Hematopoietic multipotent progenitor cell treated with erythropoietin and hydrocortisone succinate and interleukin-3 and kit ligand, for 17 days (in vitro differentiated cells): ENCODE results near the gene FBN3.

ENCODE experiments used
- DNase-seq: peaks from one replicate; pipeline ENCODE4 v3.0.0-alpha.2; 2015; ENCODE audit warnings: low spot score

The FBN3 gene

DNA sequence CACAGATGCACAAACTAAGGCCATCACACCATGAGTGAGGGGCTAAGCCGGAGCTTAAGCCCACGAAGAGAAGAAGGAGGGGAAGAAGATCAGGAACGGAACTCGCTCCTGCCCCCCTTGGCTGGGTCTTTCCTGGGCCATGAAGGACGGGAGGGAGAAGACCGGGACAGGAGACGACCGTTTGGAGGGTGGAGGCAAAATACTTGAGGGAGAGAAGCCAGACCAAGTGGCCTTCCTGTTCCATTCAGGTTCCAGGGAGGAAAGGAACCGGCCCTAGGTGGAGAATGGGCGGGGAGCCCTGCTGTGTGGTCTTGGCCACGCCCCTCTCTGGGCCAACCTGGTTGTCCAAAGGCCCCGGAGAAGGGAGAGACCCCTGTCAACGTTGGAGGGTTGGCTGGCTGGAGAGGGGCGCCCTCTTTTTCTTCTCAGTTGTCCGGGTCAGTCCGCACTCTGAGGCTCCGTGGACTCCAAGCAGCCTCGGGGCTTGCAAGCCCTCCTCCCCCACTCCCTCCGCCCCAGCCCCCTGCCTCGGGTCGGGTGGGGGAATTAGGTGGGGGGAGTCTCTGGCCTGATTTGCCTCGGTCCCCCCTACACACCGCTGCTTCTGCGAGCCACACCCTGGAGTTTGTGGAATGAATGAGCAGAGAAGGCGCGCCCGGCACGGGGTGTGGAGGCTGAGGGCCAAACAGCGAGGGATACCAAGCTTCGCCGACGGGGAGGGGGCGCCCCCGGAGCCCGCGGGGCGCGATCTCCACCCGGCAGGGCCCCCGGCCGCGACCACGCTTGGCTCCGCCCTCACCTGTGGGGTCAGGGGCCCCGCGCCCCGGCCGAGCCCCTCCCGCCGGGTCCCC lies 757 bp downstream of the FBN3 start:
- DNase-seq = no peak

DNA sequence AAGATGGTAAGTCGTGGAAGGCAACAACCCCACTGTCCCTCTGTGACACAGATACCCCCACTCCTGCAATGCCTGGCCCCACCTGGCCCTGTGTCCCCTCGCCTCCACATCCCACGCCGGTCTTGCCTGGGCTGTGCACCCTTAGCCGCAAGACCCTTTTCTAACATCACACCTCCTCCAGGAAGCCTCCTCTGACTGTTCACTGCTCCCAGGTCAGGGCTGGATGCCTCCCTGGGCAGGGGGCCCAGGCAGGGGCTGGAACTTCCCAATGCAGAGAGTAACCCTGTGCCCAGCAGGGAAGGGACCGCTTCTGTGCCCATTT lies 1.3 kb downstream of the FBN3 start:
- DNase-seq = no peak

DNA sequence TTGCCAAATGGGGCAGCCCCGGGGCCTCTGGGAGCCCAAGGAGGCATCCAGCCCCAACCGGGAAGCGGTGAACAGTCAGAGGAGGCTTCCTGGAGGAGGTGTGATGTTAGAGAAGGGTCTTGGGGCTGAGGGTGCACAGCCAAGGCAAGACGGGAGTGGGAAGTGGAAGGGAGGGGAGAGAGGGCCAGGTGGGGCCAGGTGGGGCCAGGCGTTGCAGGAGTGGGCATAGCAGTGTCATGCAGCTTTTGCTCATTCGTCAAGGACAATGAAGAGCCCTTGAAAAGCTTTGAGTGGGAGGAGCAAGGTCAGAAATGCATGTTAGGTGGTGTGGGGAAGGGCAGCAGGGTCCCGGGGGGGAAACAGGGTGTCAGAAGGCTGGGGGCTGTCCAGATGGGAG lies 1.8 kb downstream of the FBN3 start:
- DNase-seq = no peak

DNA sequence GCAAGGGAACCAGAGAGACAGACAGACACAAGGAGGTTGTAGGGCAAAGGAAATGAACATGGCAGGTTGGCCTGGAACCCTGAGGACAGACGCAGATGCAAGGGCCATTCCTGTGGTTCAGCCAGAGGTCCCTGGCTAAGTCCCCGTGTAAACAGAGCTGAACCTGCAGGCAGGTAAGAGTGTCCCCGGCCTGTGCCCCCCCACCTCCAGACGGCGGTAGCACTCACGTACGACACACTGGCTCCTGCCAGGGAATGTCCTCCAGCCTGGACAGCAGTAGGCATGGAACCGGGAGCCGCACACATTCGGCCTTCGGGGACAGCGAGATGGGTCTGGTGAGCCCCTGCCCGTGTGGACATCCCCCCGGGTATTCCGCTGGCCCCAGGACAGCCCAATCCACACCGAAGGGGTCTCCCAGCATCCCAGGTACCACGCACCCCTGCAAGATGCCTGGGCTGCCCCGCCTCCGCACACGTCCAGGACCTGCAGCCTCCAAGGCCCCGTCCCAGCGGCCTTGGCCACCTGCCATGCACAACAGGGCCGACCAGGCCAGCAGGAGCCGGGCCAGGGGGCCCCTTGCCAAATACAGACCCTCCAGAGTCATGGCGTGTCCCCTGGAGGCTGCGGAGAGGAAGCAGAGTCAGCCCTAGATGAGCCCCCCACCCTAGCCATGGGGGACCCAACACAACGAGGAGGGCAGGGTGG lies 2.4 kb downstream of the FBN3 start:
- DNase-seq = no peak

DNA sequence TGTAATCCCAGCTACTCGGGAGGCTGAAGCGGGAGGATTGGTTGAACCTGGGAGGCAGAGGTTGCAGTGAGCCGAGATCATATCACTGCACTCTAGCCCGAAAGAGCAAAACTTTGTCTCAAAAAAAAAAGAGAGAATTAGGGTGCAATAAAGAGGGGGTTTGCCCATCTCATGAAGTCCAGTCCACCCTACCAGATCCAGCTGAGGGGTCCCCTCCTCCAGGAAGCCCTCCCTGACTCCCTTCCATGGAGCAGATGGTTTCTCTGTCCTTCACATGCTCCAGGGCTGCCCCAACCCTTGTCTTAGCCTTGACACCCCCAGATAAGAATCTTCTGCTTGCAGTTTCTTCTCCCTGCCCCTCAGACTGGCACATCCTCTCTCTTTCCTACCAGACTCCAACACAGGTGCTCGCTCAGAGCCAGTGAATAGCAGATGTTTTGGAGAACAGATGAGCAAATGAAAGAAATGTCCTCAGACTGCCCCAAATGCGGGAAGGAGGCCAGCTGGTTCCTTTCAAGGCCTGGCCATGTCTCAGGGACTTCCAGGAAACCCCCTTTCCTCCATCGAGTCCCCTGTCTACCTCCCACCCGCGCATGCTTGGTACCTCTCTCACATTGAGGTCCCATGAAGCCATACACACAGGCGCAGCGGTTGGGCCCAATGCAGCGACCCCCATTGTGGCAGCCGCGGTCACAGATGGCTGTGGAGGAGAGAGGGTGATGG lies 5.0 kb downstream of the FBN3 start:
- no peak for DNase-seq

DNA sequence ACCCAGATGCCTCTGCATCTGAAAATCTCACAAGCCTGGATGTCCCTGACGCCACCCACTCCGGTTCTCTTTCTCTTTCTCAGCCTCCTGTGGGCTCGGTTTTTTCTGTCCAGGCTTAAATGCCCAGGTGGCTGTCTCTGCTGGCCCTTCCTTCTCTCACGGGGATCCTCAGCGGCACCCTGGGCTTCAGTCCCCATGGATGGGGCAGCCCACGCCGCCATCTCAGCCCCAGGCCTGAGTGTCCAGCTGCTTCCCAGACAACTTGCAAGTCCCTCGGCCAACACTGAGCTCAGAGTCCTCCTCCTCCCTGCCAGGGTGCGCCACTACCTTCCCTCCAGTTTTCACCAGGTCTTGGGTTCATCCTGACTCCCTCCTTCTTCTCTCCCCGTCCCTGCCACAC lies 6.4 kb downstream of the FBN3 start:
- no peak for DNase-seq

DNA sequence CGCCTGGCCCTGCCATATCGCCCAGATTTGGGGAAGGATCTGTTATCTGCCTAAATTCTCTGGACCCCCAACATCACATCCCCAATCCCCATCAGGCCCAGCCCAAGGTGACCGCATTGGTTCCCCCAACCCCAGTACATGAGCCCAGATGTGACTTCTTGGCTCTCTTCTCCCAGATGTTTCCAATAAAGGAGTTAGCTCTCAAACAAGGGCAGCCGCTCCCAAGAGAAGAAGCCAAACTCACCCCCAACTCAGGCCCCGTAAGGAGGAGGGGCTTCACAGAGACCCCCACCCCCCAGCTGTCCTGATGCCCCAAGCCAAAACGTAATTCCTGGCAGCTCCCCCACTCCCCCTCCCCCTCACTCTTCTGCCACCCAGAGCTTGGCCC lies 6.9 kb downstream of the FBN3 start:
- no peak for DNase-seq

DNA sequence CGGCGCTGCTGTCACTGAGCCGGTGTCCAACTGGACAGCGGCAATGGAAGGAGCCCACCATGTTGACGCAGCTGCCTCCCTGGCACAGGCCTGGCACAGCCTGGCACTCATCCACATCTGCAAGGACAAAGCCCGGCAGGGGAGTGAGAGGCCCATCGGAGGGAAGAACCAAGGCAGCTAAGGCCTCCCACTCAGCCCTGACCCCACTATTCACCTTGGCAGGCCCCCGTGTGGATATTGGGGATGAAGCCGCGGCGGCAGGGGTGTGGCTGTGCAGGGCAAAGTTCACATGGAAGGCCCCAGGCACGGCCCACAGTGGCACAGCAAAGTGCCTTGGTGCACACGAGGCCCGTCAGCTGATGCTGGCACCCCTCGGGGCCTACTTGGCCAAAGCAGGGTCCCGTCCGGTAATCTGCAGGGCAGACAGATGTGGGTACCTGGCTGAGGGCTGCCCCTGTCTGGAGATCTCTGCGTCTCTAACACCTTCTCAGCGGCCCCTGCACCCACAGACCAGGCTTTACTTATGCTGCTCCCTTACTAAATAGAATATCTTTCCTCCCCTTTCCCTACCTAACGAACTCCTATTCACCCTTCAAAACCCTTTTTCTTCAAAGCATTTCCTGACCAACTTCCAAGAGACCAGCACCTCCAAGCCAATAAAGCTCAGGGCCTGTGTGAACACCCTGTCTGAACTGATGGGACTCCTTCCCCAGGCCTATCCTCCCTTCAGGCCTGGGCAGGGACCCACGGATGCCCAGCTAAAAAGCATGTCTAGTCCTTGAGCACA lies 7.5 kb downstream of the FBN3 start:
- no peak for DNase-seq

DNA sequence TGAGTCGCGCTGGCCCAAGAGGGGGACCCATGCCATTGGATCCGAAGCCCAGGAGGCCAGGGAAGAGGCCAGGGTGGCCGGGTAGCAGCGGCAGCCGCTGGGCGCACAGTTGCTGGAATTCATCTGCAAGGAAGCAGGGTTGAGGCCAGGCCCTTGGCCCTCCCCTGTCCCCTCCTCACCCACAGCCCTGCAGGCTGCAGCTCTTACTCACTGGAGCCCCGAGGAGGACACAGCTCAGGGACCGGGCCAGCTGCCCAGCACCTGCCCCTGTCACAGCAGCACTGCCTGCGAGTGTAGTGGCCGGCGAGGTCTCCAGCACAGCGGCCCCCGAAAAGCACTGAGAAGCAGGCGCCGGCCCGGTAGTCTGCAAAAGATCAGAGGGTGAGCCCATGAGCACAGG lies 11.2 kb downstream of the FBN3 start:
- no peak for DNase-seq

DNA sequence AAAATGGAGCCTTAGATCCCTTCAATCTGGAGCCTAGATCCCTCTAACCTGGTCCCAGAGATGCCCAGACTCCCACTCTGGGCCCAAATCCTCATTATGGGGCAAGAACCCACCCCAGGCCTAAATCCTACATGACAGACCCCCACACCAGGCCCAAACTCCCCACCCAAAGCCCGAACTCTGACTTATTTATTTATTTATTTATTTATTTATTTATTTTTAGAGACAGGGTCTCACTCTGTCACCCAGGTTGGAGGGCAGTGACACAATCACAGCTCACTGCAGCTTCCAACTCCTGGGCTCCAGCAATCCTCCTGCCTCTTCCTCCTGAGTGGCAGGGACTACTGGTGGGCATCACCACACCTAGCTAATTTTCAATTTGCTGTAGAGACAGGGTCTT lies 12.0 kb downstream of the FBN3 start:
- DNase-seq = no peak

DNA sequence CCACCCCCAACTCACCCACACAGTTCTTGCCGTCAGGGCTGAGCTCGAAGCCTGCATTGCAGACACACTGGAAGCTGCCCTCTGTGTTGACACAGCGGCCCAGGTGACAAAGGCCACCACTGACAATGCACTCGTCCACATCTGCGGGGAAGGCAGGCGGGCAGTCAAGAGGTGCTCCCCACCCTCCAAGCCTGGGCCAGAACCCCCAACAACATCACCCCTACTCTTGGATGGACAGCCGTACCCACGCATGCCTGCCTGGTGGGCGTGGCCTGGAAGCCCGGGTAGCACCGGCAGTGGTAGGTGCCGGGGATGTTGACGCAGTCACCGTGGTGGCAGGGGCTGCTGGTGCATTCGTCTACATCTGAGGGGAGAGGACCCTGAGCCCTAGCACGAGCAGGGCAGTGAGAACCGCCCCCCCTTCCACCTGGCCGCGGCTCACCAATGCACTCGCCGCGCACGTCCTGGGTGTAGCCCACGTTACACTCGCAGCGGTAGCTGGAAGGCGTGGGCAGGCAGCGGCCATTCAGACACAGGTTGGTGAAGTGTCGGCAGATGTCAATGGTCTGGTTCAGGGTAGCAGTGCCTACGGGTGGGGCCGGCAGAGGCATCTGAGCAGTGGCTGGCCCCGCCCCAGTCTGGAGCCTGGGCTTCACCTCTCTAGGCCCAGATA lies 13.3 kb downstream of the FBN3 start:
- DNase-seq = no peak

DNA sequence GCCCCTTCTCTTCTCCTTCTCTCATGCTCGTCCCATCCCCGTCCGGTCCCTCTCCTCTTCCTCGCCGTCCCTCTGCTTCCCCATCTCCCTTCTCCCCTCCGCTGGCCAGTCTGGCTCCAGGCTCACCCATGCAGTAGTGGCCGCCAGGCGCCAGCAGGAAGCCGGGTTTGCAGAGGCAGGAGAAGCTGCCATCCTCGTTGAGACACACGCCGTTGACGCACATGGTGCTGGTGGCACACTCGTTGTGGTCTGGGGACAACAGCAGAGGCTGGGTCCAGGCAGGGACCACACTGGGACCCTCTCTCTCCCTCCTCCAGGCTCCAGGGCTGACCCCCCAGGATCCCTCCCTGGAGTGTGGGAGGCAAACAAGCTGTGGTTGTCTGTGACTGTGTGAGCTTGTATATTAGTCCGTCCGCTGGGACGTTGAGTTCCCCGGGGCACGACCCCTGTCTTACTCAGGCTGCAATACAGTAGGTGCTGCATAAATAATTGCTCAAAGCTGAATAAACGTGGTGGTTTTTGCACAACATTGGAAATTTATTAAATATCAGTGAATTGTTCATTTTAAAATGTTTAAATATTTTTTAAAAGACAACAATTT lies 16.4 kb downstream of the FBN3 start:
- DNase-seq = no peak

DNA sequence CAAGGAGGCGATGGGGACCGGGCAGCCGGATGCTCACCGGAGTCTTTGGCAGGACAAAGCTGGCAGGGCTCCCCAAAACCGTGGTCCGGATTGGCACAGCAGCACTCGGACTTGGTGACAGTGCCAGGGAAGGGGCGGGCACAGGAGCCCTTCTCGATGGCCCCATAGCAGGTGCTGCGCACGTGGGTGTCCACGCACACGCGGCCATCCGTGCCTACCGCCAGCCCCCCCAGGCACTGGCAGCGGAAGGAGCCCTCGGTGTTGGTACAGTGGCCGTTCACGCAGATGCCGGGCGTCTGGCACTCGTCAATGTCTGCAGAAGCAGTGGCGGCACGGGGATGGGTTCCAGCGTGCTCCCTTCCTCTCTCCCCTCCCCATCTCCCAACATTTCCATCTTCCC lies 17.9 kb downstream of the FBN3 start:
- no peak for DNase-seq

DNA sequence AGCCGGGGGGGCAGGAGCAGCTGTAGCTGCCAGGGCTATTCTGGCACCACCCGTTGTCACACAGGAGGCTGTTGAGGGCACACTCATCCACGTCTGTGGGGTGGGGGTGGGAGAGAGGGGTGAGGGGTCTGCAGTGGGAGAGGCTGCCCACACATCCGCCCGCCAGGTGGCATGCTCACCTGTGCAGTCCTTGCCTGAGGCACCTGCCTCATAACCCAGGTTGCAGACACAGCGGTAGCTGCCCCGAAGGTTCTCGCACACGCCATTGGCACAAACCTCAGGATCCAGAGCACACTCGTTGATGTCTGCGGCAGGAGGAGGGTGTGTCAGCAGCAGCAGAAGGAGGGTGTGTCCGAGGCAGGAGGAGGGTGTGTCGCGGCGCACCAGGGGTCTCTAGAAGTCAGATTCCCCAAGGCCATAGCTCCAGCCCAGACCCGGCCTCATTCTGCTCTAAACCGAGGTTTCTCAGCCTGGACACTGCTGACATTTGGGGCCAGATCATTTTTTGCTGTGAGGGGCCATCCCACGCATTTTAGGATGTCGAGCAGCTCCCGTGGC lies 20.3 kb downstream of the FBN3 start:
- no peak for DNase-seq

DNA sequence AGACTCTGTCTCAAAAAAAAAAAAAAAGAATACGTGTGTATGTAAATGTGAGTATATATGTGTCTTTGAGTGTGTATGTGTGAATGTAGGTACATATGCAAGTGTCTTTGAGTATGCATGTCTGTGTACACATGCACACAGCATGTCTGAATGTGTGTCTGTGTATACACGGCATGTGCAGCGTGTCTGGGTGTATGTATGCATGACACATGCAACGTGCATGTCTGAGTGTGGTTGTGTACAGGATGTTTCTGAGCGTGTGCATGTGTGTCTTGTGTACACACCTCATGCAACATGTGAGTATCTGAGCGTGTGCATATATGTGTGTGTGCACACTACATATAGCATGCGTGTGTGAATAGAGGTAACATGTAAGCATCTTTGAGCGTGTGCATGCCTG lies 20.8 kb downstream of the FBN3 start:
- no peak for DNase-seq

DNA sequence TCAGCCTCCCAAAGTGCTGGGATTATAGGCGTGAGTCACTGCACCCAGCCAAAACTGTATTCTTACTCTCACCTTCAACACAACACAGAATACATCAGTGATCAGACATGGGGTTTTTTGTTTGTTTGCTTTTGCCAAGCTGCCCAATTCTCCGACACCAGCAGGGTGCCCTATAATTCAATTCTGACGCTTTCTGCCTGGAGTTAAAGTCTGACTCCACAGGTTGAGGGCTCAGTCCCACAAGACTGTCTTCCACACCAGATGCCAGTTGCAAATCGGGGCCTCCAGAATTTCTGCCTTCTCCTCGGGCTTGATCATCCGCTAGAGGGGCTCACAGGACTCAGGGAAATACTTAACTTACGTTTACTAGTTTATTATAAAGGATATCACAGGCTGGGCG lies 22.1 kb downstream of the FBN3 start:
- no peak for DNase-seq

DNA sequence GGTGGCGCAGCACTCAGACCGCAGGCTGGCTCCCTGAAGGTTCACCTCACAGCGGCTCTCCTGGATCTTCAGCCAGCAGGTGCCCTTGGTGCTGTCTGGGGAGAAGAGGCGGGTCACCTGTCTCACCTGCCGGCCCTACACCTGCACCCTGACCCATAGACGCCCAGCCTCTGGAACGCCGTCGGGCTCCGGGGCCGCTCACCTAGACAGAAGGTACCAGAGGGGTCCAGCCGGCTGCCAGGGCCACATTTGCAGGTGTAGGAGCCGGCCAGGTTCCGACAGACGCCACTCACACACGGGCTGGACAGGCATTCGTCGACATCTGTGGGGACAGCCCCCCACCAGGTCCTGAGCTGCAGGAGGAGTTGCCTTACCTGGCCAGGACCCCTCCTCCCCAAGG lies 22.9 kb downstream of the FBN3 start:
- DNase-seq = no peak

DNA sequence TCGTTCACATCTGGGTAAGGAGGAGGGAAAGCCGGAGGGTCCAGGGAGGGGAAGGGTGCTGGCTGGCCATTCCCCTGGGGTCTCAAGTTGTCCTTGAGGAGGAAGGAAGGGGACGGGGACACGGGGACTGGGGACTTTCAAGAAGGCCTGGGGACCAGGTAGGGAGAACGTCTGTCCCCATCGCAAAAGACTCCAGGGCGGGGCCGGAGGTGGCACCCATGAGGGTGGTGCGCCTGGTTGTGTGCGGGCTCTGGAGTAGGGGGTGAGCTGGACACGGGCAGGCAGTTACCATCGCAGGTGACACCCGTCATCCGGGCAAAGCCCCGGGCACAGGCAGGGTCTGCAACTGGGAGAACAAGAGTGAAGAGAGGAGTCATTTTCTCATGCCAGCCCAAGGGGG lies 23.4 kb downstream of the FBN3 start:
- DNase-seq = no peak

DNA sequence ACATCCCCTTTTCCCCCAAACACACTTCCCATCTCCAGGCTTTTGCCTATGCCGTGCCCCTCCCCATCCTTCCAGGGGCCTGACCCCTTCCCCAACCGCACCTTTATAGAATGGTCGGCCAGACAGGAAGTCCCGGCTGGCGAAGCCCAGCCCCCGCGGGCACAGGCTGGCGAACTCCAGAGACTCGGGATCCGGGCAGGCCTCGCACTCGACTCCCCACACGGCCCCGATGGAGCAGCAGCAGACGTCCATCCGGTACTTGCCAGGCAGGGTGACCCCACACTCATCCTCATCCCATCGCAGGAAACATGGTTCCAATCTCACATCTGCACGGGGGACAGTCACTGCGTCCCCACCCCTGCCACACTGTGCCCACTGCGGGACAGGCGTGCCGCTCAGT lies 25.7 kb downstream of the FBN3 start:
- no peak for DNase-seq

DNA sequence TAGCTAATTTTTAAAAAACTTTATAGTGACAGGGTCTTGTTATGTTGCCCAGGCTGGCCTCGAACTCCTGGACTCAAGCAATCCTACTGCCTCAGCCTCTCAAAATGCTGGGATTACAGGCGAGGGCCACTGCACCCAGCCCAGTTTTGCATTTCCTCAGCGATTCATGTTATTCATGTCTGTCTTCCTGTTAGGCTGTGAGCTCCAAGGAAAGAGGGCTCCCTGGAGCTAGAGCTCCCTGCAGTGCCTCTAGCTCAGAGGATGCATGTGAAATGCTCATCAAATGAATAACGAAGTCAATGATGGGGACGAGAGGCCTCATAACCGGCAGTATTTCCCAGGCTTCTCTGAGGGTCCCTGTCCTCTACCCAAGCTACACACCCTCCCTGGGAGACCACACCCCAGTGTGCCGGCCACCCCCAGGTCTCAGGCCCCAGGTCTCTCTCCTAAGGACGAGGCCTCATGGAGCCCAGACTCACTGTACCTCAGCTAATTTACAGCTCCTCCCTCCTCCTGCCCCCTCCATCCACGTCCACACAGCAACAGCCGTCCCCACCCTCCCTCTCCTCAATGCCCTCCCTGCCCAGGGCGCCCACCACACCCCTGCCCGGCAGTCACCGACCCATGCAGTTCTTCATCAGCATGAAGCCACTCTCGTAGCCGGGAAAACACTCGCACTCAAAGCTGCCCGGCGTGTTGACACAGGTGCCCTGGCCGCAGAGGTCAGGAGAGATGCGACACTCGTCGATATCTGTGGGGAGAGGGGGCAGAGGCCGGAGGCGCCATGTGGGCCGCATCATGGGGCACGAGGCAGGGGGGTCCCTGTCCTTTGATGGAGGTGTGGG lies 28.5 kb downstream of the FBN3 start:
- DNase-seq = no peak
